Mesenchymal stem cell (in vitro differentiated cells and primary cell): ENCODE results near the gene POLR2F.

Source experiments
- DNase-seq: peaks from one replicate; pipeline ENCODE4 v3.0.0-alpha.2; 2013
- H2AFZ ChIP-seq: one replicate; pipeline ENCODE4 v1.6.1; 2013; ENCODE audit warnings: low read depth, mild to moderate bottlenecking, control low read depth, inconsistent platforms, low read length, moderate library complexity
- H2AK5ac ChIP-seq: 2 replicates; pipeline ENCODE4 v1.6.1; 2013; ENCODE audit warnings: low read length, moderate library complexity, mild to moderate bottlenecking, inconsistent platforms; ENCODE audit not compliant: severe bottlenecking
- H2BK120ac ChIP-seq: one replicate; pipeline ENCODE4 v1.6.1; 2013; ENCODE audit warnings: low read depth, mild to moderate bottlenecking, inconsistent platforms, low read length, moderate library complexity
- H2BK12ac ChIP-seq, 2 experiments: one replicate each; pipeline ENCODE4 v1.6.1; 2013; ENCODE audit warnings: inconsistent platforms in 2 of 2, low read length in 2 of 2, mild to moderate bottlenecking in 2 of 2, moderate library complexity in 2 of 2, control low read depth in 1 of 2
- H2BK15ac ChIP-seq: one replicate; pipeline ENCODE4 v1.6.1; 2013; ENCODE audit warnings: mild to moderate bottlenecking, low read depth, inconsistent platforms; ENCODE audit not compliant: poor library complexity, severe bottlenecking
- H2BK5ac ChIP-seq: 2 replicates; pipeline ENCODE4 v1.6.1; 2013; ENCODE audit warnings: low read depth, mild to moderate bottlenecking, low read length, control low read depth, inconsistent platforms; ENCODE audit not compliant: poor library complexity, severe bottlenecking
- H3K14ac ChIP-seq, 2 experiments: one replicate each; pipeline ENCODE4 v1.6.1; 2013; ENCODE audit warnings: inconsistent platforms in 2 of 2, low read length in 2 of 2, control low read depth in 1 of 2, mild to moderate bottlenecking in 1 of 2, moderate library complexity in 1 of 2
- H3K18ac ChIP-seq, 2 experiments: one replicate each; pipeline ENCODE4 v1.6.1; 2013; ENCODE audit warnings: inconsistent platforms in 2 of 2, low read length in 2 of 2, control low read depth in 1 of 2, low read depth in 1 of 2, mild to moderate bottlenecking in 1 of 2
- H3K23ac ChIP-seq, 2 experiments: one replicate each; pipeline ENCODE4 v1.6.1; 2013; ENCODE audit warnings: inconsistent platforms in 2 of 2, low read length in 2 of 2, mild to moderate bottlenecking in 2 of 2, moderate library complexity in 2 of 2, control low read depth in 1 of 2
- H3K27ac ChIP-seq: 2 replicates; pipeline ENCODE4 v1.5.1; 2013; ENCODE audit warnings: mild to moderate bottlenecking, moderate library complexity, low read length, control low read depth, inconsistent platforms; ENCODE audit not compliant: poor library complexity, severe bottlenecking
- H3K27me3 ChIP-seq, 2 experiments: 2 replicates each; pipeline versions ENCODE4 v1.6.1 to v1.7.0; 2013; ENCODE audit warnings: low read length in 2 of 2, mild to moderate bottlenecking in 2 of 2, moderate library complexity in 2 of 2, control low read depth in 1 of 2, inconsistent platforms in 1 of 2; ENCODE audit not compliant: control insufficient read depth in 1 of 2, insufficient read depth in 1 of 2
- H3K36me3 ChIP-seq, 2 experiments: 2 replicates each; pipeline versions ENCODE4 v1.6.1 to v1.7.0; 2013; ENCODE audit warnings: low read length in 2 of 2, control low read depth in 1 of 2, inconsistent platforms in 1 of 2, low read depth in 1 of 2, mild to moderate bottlenecking in 1 of 2; ENCODE audit not compliant: insufficient read depth in 2 of 2, control insufficient read depth in 1 of 2
- H3K4ac ChIP-seq, 2 experiments: one replicate each; pipeline ENCODE4 v1.6.1; 2013; ENCODE audit warnings: inconsistent platforms in 2 of 2, low read length in 2 of 2, mild to moderate bottlenecking in 2 of 2, moderate library complexity in 2 of 2, control low read depth in 1 of 2, low read depth in 1 of 2
- H3K4me1 ChIP-seq: 2 replicates; pipeline ENCODE4 v1.6.1; 2013; ENCODE audit warnings: low read depth, low read length, control low read depth; ENCODE audit not compliant: control insufficient read depth, insufficient read depth
- H3K4me2 ChIP-seq: 2 replicates; pipeline ENCODE4 v1.6.1; 2013; ENCODE audit warnings: low read length, mild to moderate bottlenecking, inconsistent platforms; ENCODE audit not compliant: poor library complexity, severe bottlenecking
- H3K4me3 ChIP-seq, 2 experiments: 2 replicates each; pipeline versions ENCODE4 v1.5.1 to v1.7.0; 2013; ENCODE audit warnings: low read length in 2 of 2, mild to moderate bottlenecking in 2 of 2, control low read depth in 1 of 2, low read depth in 1 of 2; ENCODE audit not compliant: insufficient read depth in 1 of 2
- H3K79me1 ChIP-seq: replicated peaks from 2 replicates; pipeline ENCODE4 v1.6.1; 2013; ENCODE audit warnings: mild to moderate bottlenecking, control low read depth, low read length, inconsistent platforms; ENCODE audit not compliant: poor library complexity, severe bottlenecking
- H3K9ac ChIP-seq: 2 replicates; pipeline ENCODE4 v1.7.0; 2013; ENCODE audit warnings: mild to moderate bottlenecking, low read length, moderate library complexity
- H3K9me3 ChIP-seq: 2 replicates; pipeline ENCODE4 v1.7.0; 2013; ENCODE audit warnings: mild to moderate bottlenecking, low read length; ENCODE audit not compliant: control insufficient read depth
- H4K8ac ChIP-seq: one replicate; pipeline ENCODE4 v1.6.1; 2013; ENCODE audit warnings: inconsistent platforms, mild to moderate bottlenecking, low read length, moderate library complexity
- H4K91ac ChIP-seq: one replicate; pipeline ENCODE4 v1.6.1; 2013; ENCODE audit warnings: mild to moderate bottlenecking, low read length, inconsistent platforms
- whole genome bisulfite sequencing: methylation state at CpG from one replicate; pipeline ENCODE4 v1.1.7; 2013; ENCODE audit warnings: mixed read lengths; 5-methylcytosine and 5-hydroxymethylcytosine counted together

The POLR2F gene

DNA sequence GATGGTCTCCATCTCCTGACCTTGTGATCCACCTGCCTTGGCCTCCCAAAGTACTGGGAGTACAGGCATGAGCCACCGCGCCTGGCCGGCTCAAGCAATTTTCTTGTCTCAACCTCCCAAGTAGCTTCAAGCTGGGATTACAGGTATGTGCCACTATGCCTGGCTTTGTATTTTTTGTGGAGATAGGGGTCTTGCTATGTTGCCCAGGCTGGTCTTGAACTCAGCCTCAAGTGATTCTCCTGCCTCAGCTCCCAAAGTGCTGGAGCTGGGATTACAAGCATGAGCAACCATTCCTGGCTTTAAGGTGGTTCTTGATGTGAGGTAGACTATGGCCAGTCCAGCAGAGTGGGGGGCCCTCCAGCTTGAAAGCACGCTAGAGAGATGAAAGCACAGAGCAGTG lies 7.6 kb downstream of the POLR2F start:
- Histone ChIP-seq H3K4ac (no peak overlapping the region), H2AK5ac (no peak overlapping the region), H4K91ac (no peak overlapping the region), H2BK12ac (no peak overlapping the region), H3K14ac (no peak overlapping the region), H2BK120ac (no peak overlapping the region), H3K36me3 (peaks cover 61 to 78% of the 10 kb centered on the region in 2 experiments), H3K79me1 (peaks cover 26% of the 10 kb centered on the region), H2BK5ac (no peak overlapping the region), H3K4me1 (peaks cover 3% of the 10 kb centered on the region), H3K18ac (no peak overlapping the region), H2BK15ac (no peak overlapping the region), H3K27me3 (no peaks in the 10 kb centered on the region), H3K23ac (no peak overlapping the region), H3K27ac (no peak overlapping the region), H2AFZ (no peak overlapping the region), H3K9ac (no peak overlapping the region), H3K4me2 (no peak overlapping the region), H3K4me3 (no peak overlapping the region), H3K9me3 (no peaks in the 10 kb centered on the region), H4K8ac (no peak overlapping the region)
- DNase-seq, result no peak
- WGBS, result 100% methylated on average over 2 of the region's 4 CpGs

DNA sequence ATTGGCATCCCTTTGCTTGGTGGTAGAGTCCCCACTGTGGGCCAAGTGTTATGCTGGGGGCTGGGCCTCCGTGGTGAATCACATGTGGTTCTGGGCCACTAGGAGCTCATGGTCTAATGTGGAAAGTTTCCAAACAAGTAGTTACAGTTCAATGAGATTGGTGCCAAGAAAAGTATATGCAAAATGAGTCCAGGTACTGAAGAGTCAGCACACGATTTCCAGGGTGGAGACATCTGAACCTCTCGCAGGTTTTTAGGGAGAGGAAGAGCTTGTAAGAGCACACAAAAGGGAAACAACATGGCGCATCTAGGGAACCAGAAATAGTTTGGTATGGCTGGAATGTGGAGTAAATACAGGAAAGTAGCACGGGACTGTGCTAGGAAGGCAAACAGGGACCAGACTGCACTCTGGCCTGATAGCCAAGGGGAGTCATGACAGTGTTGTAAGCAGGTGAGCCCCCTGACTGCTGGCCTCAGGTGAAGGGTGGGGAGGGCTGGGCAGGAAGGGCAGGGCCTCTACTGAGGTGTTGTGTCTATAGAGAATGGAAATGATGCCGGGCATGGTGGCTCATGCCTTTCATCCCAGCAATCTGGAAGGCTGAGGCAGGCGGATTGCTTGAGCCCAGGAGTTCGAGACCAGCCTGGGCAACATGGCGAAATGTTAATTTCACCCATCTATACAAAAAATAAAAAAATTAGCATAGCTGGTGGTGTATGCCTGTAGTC lies 12.6 kb downstream of the POLR2F start:
- Histone ChIP-seq H3K9me3 (no peaks in the 10 kb centered on the region), H3K36me3 (peaks cover 53 to 72% of the 10 kb centered on the region in 2 experiments), H3K27me3 (no peaks in the 10 kb centered on the region), H3K23ac (no peak overlapping the region), H3K4me3 (no peak overlapping the region), H2BK12ac (peak overlapping the region in 1 of 2 experiments; percentile 47), H4K91ac (no peak overlapping the region), H3K27ac (peak overlapping the region; percentile 67), H3K14ac (no peak overlapping the region), H3K18ac (peak overlapping the region in 1 of 2 experiments; percentile 18), H2BK120ac (no peak overlapping the region), H3K4ac (no peak overlapping the region), H3K79me1 (peaks cover 19% of the 10 kb centered on the region), H2BK15ac (no peak overlapping the region), H2AFZ (no peak overlapping the region), H2BK5ac (peak overlapping the region; percentile 51), H3K9ac (peak overlapping the region; percentile 27), H2AK5ac (peak overlapping the region; percentile 87), H3K4me2 (no peak overlapping the region), H4K8ac (no peak overlapping the region), H3K4me1 (peaks cover 13% of the 10 kb centered on the region)
- WGBS, result 78% methylated on average over 6 of the region's 9 CpGs
- DNase-seq, result no peak

DNA sequence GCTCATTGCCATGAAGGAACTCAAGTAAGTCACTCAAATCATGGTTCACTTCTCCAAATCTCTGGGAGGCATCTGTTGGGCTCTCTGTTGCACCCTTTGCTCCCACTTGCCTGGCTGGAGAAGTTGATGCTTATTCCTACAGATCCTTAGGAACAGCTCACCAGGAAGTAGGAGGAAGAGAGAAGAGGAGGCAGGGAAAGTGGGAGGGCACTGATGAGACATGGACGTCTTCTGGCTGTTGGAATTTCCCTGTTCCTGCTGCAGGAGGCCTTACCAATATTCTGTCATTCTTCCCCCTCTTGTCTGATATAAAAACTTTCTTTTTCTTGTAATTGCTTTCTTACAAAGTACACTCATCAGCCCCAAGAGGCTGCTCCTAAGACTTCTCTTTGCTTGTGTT lies 13.6 kb downstream of the POLR2F start:
- Histone ChIP-seq H2BK5ac (no peak overlapping the region), H2BK120ac (no peak overlapping the region), H2BK15ac (no peak overlapping the region), H3K27ac (no peak overlapping the region), H2BK12ac (no peak overlapping the region), H3K14ac (no peak overlapping the region), H3K4me3 (no peak overlapping the region), H3K4me1 (peaks cover 18% of the 10 kb centered on the region), H3K4ac (no peak overlapping the region), H3K9ac (peak overlapping the region; percentile 23), H3K79me1 (peaks cover 15% of the 10 kb centered on the region), H3K18ac (no peak overlapping the region), H2AFZ (no peak overlapping the region), H3K27me3 (no peaks in the 10 kb centered on the region), H3K4me2 (no peak overlapping the region), H4K91ac (no peak overlapping the region), H3K23ac (no peak overlapping the region), H3K36me3 (peaks cover 45 to 62% of the 10 kb centered on the region in 2 experiments), H4K8ac (no peak overlapping the region), H3K9me3 (no peaks in the 10 kb centered on the region), H2AK5ac (no peak overlapping the region)
- WGBS, result 56% methylated on average over 1 of the region's 1 CpG
- DNase-seq, result no peak

DNA sequence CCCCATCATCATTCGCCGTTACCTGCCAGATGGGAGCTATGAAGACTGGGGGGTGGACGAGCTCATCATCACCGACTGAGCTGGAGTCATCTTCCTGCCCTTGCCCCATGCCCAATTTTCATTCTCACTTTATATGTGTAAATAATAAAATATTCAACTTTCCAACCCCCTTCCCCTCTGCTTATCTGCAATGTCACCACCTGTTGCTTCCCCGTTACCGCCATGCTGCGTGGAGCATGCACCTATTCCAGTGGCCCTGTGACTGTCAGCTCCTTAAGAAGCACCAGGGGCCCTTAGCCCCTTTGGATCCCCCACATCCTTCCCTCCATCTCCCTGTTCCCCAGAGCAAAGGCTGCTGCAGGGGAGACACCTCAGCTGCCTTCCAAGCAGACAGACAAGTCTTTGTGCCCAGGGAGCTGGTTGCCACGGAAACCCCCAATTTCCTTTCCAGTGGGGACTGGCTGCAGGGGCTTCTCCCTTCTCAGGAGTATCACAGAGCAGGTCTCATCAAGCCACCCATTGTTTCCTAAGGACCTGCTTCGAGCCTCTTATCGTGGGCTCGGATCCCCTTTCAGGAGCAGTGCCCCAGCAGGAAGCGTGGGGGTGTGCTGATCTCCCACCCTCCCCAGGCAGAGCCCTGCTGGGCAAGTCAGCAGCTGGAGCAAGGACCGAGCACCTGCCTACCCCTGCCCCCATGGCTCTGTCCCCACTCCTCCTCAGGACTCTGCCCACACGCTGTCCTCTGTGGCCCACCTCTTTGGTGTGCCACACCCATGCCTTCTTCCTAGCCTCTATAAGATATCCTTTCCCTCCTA lies 14.3 kb downstream of the POLR2F start:
- Histone ChIP-seq H3K27me3 (no peaks in the 10 kb centered on the region), H3K9me3 (no peaks in the 10 kb centered on the region), H4K91ac (no peak overlapping the region), H3K36me3 (peaks cover 48 to 60% of the 10 kb centered on the region in 2 experiments), H3K4me1 (peaks cover 18% of the 10 kb centered on the region), H2BK5ac (no peak overlapping the region), H3K4me3 (no peak overlapping the region), H3K4ac (no peak overlapping the region), H2BK12ac (no peak overlapping the region), H3K9ac (no peak overlapping the region), H3K23ac (no peak overlapping the region), H2BK120ac (no peak overlapping the region), H4K8ac (no peak overlapping the region), H3K18ac (no peak overlapping the region), H3K14ac (no peak overlapping the region), H2AK5ac (no peak overlapping the region), H2BK15ac (no peak overlapping the region), H3K79me1 (peaks cover 15% of the 10 kb centered on the region), H2AFZ (no peak overlapping the region), H3K4me2 (no peak overlapping the region), H3K27ac (no peak overlapping the region)
- 82% methylated on average over 13 of the region's 14 CpGs for WGBS
- no peak for DNase-seq
